ENCODE measurements around the gene PRR18.

- TF ChIP-seq CTCF (IDR thresholded peaks at IDR 0.05): no peak
- TF ChIP-seq POLR2A (IDR thresholded peaks at IDR 0.05): no peak
Measured at GRCh38 chr6:166274163-166274562, 34.0 kb downstream of the PRR18 start.

Data from lower leg skin (tissue), 3 donors.